Measurements from ENCODE around the gene POR.
A peak's percentile ranks its signal among the peaks of the same experiment; 100 is the strongest.

The POR gene

GRCh38 chr7:75984130-75985008 lies 69.4 kb downstream of the POR start:
- H3K4me1 Mint-ChIP-seq: no peaks in the 10 kb centered on the region
- ATAC-seq (replicated peaks; ENCODE audit: extremely low read depth, poor library complexity, severe bottlenecking) (no peak), DNase-seq (ENCODE audit: low spot score in 2 of 2) (no peak)
- no peaks in the 10 kb centered on the region for H3K9me3 Mint-ChIP-seq
- no peaks in the 10 kb centered on the region for H3K27me3 Mint-ChIP-seq
- peaks cover 19% of the 10 kb centered on the region for H3K36me3 Mint-ChIP-seq (ENCODE audit: insufficient read depth)
- H3K27ac Mint-ChIP-seq (ENCODE audit: low read depth): no peak overlapping the region
- H3K4me3 Mint-ChIP-seq: no peak overlapping the region

DNA sequence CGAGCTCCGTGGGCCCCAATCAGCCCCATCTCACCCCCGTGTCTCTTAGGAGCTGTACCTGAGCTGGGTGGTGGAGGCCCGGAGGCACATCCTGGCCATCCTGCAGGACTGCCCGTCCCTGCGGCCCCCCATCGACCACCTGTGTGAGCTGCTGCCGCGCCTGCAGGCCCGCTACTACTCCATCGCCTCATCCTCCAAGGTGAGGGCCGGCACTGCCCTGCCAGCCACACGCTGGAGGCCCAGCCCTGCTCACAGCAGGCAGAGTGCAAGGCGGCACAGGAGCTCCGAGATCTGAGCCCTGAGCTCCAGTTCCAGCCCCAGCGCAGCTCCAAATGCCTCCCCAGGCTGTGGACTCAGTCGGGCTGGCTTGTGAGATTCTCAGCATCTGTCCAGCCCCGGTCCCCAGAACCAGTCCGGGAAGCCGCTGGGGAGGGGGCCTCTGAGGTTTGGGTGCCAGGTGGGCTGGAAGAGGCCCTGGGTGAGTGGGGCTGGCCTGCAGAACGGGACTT lies 70.1 kb downstream of the POR start:
- Mint-ChIP-seq H3K27me3 (no peaks in the 10 kb centered on the region), H3K4me3 (no peak overlapping the region), H3K36me3 (ENCODE audit: insufficient read depth) (peaks cover 19% of the 10 kb centered on the region), H3K4me1 (peaks cover 7% of the 10 kb centered on the region), H3K9me3 (no peaks in the 10 kb centered on the region), H3K27ac (ENCODE audit: low read depth) (no peak overlapping the region)
- DNase-seq (ENCODE audit: low spot score in 2 of 2): no peak
- ATAC-seq (replicated peaks; ENCODE audit: extremely low read depth, poor library complexity, severe bottlenecking): no peak

DNA sequence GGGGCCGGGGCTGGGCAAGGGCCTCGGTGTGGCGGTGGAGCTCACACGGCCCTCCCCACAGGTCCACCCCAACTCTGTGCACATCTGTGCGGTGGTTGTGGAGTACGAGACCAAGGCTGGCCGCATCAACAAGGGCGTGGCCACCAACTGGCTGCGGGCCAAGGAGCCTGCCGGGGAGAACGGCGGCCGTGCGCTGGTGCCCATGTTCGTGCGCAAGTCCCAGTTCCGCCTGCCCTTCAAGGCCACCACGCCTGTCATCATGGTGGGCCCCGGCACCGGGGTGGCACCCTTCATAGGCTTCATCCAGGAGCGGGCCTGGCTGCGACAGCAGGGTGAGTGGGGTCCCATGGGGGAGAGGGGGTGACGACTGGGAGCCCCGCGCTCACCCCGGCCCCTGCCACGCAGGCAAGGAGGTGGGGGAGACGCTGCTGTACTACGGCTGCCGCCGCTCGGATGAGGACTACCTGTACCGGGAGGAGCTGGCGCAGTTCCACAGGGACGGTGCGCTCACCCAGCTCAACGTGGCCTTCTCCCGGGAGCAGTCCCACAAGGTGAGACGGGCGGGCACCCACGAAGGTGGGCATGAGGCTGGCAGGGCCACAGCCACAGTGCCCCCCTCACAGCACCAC lies 70.7 kb downstream of the POR start:
- Mint-ChIP-seq H3K4me3 (no peak overlapping the region), H3K27ac (ENCODE audit: low read depth) (no peak overlapping the region), H3K4me1 (peaks cover 13% of the 10 kb centered on the region), H3K9me3 (no peaks in the 10 kb centered on the region), H3K27me3 (no peaks in the 10 kb centered on the region), H3K36me3 (ENCODE audit: insufficient read depth) (peaks cover 17% of the 10 kb centered on the region)
- ATAC-seq (replicated peaks; ENCODE audit: extremely low read depth, poor library complexity, severe bottlenecking): no peak
- no peak for DNase-seq (ENCODE audit: low spot score in 2 of 2)

- Mint-ChIP-seq H3K27me3 (no peaks in the 10 kb centered on the region), H3K9me3 (no peaks in the 10 kb centered on the region), H3K36me3 (ENCODE audit: insufficient read depth) (peaks cover 17% of the 10 kb centered on the region), H3K27ac (ENCODE audit: low read depth) (no peak overlapping the region), H3K4me3 (no peak overlapping the region), H3K4me1 (peaks cover 18% of the 10 kb centered on the region)
- no peak for DNase-seq (ENCODE audit: low spot score in 2 of 2)
- ATAC-seq (replicated peaks; ENCODE audit: extremely low read depth, poor library complexity, severe bottlenecking): no peak
Observed at GRCh38 chr7:75986147-75986781, 71.3 kb downstream of the POR start.

- Mint-ChIP-seq H3K4me3 (no peak overlapping the region), H3K36me3 (ENCODE audit: insufficient read depth) (peaks cover 14% of the 10 kb centered on the region), H3K27me3 (no peaks in the 10 kb centered on the region), H3K27ac (ENCODE audit: low read depth) (no peak overlapping the region), H3K9me3 (no peaks in the 10 kb centered on the region), H3K4me1 (peaks cover 18% of the 10 kb centered on the region)
- no peak for ATAC-seq (replicated peaks; ENCODE audit: extremely low read depth, poor library complexity, severe bottlenecking)
- no peak for DNase-seq (ENCODE audit: low spot score in 2 of 2)
Observed at GRCh38 chr7:75987026-75987804, 72.3 kb downstream of the POR start.

DNA sequence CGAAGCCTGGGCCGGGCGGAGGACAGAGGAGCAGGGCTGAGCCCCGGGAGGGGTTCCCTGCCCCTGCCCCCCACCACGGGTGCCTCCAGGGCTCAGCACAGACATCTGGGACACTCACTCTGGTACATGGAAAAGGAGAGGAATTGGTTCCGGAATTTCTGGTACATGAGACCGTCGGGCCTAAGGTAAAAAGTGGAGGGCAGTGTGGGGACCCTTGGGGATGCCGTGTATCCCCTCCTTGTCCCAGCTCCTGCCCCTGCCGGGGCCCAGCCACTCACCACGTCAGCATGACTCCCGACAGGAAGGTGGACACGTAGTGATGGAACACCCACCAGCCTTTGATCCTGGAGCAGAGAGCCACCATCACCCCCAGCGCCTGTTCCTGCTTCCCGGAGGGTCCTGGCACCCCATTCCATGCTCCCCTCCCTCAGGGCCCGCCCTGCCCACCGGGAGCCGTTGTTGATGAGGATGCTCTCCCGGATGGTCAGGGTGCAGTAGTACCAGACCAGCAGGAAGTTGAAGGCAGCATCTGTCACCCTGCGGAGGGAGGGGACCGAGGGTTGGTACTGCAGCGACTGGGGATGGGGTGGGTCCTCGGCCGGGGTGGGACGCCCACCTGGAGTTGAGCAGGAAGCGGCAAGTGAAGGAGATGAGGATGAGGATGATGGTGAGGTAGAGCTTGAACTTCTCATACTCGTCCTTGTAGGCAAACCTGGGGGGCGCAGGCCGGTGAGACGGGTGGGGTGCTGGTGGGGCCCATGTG lies 73.0 kb downstream of the POR start:
- Mint-ChIP-seq H3K9me3 (no peaks in the 10 kb centered on the region), H3K27ac (ENCODE audit: low read depth) (peak overlapping the region; percentile 32)
- no peak for DNase-seq (ENCODE audit: low spot score in 2 of 2)

GRCh38 chr7:75988568-75989499 lies 73.9 kb downstream of the POR start:
- ATAC-seq (replicated peaks; ENCODE audit: extremely low read depth, poor library complexity, severe bottlenecking) (no peak), DNase-seq (ENCODE audit: low spot score in 2 of 2) (no peak)
- peak overlapping the region; percentile 32 for H3K27ac Mint-ChIP-seq (ENCODE audit: low read depth)
- H3K4me1 Mint-ChIP-seq: peaks cover 28% of the 10 kb centered on the region
- no peaks in the 10 kb centered on the region for H3K9me3 Mint-ChIP-seq
- no peaks in the 10 kb centered on the region for H3K27me3 Mint-ChIP-seq
- H3K36me3 Mint-ChIP-seq (ENCODE audit: insufficient read depth): peaks cover 14% of the 10 kb centered on the region
- H3K4me3 Mint-ChIP-seq: no peak overlapping the region

More for the DNA sequence above, 73.0 kb downstream of the POR start:
- Mint-ChIP-seq H3K36me3 (ENCODE audit: insufficient read depth) (peaks cover 14% of the 10 kb centered on the region), H3K4me1 (peaks cover 21% of the 10 kb centered on the region), H3K27me3 (no peaks in the 10 kb centered on the region), H3K4me3 (no peak overlapping the region)
- ATAC-seq (replicated peaks; ENCODE audit: extremely low read depth, poor library complexity, severe bottlenecking): no peak

GRCh38 chr7:75989500-75990388 lies 74.8 kb downstream of the POR start:
- H3K27ac Mint-ChIP-seq (ENCODE audit: low read depth): peak overlapping the region; percentile 54
- ATAC-seq (replicated peaks; ENCODE audit: extremely low read depth, poor library complexity, severe bottlenecking): no peak

DNA sequence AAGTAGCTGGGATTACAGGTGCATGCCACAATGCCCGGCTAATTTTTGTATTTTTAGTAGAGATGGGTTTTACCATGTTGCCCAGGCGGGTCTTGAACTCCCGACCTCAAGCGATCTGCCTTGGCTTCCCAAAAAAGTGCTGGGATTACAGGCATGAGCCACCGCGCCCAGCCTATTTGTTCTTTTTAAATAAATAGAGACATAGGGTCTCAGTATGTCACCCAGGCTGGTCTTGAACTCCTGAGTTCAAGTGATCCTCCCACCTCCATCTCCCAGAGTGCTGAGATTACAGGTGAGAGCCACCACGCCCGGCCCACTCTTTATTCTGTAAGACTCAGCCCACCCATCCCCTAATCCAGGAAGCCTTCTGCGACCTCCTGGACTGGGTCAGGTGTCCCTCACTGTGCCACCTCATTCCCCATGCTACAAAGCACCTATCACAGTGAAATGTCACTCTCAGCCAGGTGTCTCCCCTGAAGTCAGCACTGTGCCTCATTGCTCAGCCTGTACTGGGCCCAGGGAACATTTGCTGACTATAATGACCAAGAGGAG lies 76.7 kb downstream of the POR start:
- DNase-seq (ENCODE audit: low spot score in 2 of 2) (no peak), ATAC-seq (replicated peaks; ENCODE audit: extremely low read depth, poor library complexity, severe bottlenecking) (no peak)
- Mint-ChIP-seq H3K4me1 (peaks cover 33% of the 10 kb centered on the region), H3K27ac (ENCODE audit: low read depth) (no peak overlapping the region), H3K36me3 (ENCODE audit: insufficient read depth) (peaks cover 5% of the 10 kb centered on the region), H3K9me3 (no peaks in the 10 kb centered on the region), H3K4me3 (no peak overlapping the region), H3K27me3 (no peaks in the 10 kb centered on the region)

More at GRCh38 chr7:75989500-75990388, 74.8 kb downstream of the POR start:
- no peaks in the 10 kb centered on the region for H3K27me3 Mint-ChIP-seq
- H3K4me3 Mint-ChIP-seq: no peak overlapping the region
- DNase-seq (ENCODE audit: low spot score in 2 of 2): no peak
- peaks cover 14% of the 10 kb centered on the region for H3K36me3 Mint-ChIP-seq (ENCODE audit: insufficient read depth)
- peaks cover 28% of the 10 kb centered on the region for H3K4me1 Mint-ChIP-seq
- no peaks in the 10 kb centered on the region for H3K9me3 Mint-ChIP-seq

- no peaks in the 10 kb centered on the region for H3K27me3 Mint-ChIP-seq
- H3K4me1 Mint-ChIP-seq: peaks cover 39% of the 10 kb centered on the region
- ATAC-seq (replicated peaks; ENCODE audit: extremely low read depth, poor library complexity, severe bottlenecking) (no peak), DNase-seq (ENCODE audit: low spot score in 2 of 2) (no peak)
- H3K36me3 Mint-ChIP-seq (ENCODE audit: insufficient read depth): peaks cover 5% of the 10 kb centered on the region
- H3K27ac Mint-ChIP-seq (ENCODE audit: low read depth): no peak overlapping the region
- no peak overlapping the region for H3K4me3 Mint-ChIP-seq
- no peaks in the 10 kb centered on the region for H3K9me3 Mint-ChIP-seq
Observed at GRCh38 chr7:75992083-75992755, 77.3 kb downstream of the POR start.
